AG20443 (cell line): ENCODE measurements around the gene ERVMER34-1.

ENCODE experiments used
- DNase-seq: peaks from one replicate; pipeline ENCODE4 v3.0.0; 2012; ENCODE audit warnings: low spot score, mixed read lengths

The ERVMER34-1 gene, protein sequence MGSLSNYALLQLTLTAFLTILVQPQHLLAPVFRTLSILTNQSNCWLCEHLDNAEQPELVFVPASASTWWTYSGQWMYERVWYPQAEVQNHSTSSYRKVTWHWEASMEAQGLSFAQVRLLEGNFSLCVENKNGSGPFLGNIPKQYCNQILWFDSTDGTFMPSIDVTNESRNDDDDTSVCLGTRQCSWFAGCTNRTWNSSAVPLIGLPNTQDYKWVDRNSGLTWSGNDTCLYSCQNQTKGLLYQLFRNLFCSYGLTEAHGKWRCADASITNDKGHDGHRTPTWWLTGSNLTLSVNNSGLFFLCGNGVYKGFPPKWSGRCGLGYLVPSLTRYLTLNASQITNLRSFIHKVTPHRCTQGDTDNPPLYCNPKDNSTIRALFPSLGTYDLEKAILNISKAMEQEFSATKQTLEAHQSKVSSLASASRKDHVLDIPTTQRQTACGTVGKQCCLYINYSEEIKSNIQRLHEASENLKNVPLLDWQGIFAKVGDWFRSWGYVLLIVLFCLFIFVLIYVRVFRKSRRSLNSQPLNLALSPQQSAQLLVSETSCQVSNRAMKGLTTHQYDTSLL

DNA sequence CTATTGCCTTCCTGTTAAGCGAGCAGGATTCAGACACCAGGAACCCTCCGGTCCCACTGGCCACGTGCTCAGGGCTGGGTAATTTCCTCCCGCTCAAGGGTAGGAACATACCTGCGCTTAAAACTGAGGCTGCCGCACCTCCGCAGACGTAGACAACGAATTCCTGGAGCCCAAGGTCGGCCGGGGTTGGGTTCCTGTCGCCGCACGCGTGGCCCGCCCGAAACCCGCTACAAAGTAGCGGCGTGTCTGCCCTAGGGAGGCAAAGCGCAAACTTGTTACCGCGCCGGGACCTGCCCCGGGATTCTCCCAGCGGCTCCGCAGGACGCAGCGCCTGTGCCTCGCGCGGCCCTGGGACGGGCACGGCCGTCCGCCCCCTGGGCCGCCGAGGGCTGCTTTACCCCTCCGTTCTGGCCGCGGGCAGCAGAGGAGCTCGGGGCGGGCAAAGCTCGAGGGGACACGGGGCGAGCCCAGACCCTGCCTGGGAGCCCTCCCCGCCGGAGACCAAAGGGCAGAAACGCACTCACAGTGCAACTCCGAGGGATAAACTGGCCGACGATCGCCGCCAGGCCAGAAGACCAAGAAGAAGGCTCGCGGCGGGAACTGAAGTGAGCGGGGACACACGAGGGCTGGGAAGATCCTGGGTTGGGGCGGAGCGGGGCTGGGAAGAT, at the start of gene ERVMER34-1:
TSS of gene ERVMER34-1 (minus strand) at position 607 of the 668 bp plus-strand sequence. CDS start 5,905 bp downstream, outside the sequence.
- peak; percentile 57 for DNase-seq

DNA sequence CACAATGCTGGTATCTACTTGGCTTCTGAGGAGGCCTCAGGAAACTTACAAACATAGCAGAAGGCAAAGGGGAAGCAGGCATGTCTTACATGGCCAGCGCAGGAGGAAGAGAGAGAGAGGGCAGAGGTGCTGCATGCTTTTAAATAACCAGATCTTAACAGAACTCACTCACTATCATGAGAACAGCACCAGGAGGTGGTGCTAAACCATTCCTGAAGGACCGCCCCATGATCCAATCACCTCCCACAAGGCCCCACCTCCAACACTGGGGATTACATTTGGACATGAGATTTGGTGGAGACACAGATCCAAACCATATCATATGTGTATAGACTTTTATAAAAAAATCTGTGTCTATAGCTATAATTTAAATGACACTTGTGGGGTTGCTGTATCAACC, 48.6 kb upstream of the ERVMER34-1 start:
- no peak for DNase-seq

DNA sequence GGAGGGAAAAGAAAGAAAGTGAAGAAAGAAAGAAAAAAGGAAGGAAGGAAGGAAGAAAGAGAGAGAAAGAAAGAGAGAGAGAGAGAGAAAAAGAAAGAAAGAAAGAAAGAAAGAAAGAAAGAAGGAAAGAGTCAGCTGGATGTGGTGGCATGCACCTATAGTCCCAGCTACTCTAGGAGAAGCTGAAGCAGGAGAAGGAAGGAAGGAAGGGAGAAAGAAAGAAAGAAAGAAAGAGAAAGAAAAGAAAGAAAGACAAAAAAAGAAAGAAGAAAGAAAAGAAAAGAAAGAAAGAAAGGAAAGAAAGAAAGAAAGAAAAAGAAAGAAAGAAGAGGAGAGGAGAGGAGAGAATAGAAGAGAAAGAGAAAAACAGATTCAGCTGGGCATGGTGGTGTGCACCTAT, 44.3 kb upstream of the ERVMER34-1 start:
- DNase-seq: no peak

DNA sequence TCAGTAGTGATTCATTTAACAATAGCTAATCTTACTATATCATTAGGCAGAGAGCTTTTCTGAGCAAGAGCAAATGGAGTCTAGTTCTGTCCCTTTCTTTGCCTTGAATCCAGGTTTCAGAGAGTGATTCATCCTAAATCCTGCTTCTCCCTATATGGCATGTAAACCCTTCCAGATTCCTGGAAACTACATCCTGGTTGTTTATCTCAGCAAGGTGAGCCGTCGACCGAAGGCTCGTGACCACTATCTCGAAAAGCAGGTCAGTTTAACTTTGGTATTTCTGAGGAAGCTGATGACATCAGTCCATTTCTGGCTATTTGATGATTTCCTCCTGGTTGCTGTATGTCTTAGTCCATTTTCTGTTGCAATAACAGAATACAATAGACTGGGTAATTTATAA, 40.7 kb upstream of the ERVMER34-1 start:
- no peak for DNase-seq

DNA sequence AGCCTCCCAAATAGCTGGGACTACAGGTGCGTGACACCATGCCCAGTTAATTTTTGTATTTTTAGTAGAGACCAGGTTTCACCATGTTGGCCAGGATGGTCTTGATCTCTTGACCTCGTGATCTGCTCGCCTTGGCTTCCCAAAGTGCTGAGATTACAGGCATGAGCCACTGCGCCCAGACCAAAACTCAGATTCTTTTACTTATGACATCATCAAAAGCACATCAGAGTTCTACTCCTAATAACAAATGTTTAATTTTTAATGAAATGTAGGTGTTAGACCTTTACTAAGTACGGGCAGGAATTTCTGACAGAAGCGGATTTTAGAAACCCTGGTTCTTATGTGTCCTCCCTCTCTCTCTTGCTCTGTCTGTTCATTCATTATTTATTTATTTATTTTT, 38.5 kb upstream of the ERVMER34-1 start:
- DNase-seq: no peak

DNA sequence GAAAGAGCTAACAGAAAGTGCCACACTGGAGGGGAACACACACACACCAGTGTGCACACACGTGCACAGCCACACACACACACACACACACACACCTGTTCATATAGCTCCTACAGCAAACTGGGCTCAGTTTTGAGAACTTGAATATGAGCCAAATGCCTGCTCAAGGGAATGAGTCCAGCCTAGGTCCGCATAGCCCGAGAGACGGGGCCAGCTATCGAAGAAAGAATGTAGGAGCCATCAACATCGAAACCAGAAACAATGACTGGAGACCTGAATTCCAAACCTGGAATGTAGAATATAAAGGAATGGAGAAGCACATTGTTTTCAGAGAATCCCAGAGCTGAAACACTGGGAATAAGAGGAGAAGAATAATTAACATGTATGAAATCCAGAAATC, 37.6 kb upstream of the ERVMER34-1 start:
- DNase-seq: no peak

DNA sequence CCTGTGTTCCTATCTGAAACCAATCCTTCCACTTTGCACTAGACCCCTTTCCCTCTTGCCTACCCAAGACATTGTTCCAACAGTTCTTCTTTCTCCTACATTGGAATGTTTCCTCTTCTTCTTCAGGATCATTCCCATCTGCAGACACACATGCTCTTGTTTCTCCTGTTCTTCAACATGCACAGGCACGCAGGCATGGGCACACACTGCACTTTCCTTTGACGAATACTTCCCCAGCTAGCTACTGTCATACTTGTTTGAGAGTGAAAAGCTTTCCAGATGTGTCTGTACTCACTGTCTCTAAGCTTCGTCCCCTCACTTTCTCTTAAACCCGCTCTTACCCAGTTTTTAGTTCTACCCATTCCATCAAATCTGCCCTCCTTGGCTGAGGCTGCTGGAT, 31.8 kb upstream of the ERVMER34-1 start:
- DNase-seq: no peak

DNA sequence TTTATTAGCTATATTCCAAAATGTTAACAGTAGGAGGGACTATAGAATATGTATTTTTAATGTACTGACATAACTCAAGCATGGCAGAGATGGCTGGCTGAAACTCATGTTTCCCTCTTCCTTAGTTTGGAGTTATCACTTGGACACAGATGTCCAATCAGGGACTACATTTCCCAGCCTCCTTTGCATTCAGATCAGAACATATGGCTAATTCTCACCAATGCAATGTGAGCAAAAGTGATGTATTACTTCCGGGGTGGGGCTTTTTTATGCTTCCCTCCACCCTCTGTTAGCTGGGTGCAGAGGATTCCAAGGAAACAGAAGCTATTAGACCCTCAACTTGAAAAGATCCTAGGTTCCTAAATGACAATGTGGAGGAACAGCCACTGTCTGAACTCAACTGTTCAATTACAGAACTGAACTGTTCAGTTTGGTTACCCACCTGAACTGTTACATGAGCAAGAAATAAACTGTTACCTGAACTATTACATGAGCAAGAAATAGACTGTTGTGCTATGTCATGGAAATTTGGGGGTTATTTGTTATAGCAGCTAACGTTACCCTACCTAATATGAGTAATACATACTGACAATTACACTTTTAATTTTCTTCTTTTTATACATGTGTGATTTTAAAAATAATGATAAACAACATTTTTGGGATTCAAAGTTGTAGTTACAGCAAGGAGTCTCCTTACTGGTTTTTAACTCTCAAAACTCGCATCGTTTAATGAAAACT, 29.6 kb upstream of the ERVMER34-1 start:
- DNase-seq: no peak

DNA sequence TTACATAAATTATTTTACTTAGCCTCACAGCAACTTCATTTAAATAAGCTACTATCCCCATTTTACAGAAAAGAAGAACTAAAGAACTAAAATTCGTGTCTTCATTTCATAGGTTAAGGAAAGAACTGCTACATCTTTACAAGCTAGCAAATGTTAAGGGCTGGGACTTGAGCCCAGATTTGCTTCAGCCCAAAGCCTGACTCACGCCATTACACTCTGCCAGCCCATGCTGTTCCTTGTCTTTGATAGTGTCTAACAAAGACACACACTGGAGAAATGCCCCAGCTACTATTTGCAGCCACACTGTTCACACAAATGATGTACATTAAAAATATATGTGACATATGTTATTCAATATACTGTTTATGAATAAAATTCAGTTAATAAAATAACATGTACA, 29.0 kb upstream of the ERVMER34-1 start:
- peak; percentile 87 for DNase-seq

DNA sequence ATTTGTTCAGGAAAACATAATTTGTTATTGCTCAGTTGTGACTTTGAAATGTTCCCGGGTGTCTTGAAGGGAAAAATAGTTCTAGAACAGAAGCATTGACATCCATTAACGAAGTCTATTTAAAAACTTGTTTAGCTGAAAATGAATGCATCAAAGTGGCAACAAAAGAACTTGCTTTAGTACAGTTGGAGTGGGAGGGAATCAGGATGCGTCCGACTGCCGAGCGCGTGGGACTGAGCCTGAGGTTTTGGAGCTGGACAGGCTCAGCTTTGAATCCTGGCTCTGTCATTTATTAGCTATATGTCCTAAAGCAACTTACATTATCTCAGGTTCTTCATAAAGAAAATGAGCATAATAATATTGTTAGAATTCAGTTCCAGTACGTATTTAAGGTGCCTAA, 9.0 kb upstream of the ERVMER34-1 start:
- no peak for DNase-seq

DNA sequence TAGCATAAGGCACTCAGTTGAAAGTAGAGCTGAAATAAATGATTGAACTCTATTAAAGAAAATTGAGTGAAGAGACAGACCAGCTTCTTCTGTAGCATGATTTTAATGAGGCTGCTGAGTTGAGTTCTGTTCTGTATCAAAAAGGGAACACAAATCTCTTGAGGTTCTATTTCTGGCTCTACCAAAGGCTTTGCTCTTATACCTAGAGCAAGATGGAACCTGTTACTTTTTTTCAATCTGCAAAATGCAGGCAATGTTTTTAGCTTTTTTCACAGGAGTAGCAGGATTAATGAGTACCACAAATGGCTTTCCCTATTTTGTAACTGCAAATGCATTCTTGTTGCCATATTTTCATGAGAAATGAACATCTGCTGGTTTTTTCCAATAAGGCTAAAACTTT, 4.2 kb upstream of the ERVMER34-1 start:
- DNase-seq: no peak

DNA sequence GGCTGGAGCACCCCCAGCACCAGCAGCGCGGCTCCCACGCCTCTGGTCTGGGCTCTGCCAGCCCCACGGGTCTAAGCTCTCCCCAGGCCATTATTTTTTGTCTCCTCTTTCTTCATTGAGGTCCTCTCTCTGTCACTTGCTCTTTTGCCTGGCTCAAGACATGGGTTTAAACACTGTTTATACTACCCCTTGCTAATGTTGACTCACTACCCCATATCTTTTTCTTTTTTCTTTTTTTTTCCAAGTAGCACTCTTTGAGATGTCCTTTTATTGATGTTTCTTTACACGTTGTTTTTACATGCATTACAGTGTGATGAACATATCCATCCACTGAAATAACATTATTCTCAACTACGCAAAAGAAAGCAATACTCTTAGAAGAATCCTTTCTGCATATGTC, 1.7 kb upstream of the ERVMER34-1 start:
- DNase-seq: no peak

DNA sequence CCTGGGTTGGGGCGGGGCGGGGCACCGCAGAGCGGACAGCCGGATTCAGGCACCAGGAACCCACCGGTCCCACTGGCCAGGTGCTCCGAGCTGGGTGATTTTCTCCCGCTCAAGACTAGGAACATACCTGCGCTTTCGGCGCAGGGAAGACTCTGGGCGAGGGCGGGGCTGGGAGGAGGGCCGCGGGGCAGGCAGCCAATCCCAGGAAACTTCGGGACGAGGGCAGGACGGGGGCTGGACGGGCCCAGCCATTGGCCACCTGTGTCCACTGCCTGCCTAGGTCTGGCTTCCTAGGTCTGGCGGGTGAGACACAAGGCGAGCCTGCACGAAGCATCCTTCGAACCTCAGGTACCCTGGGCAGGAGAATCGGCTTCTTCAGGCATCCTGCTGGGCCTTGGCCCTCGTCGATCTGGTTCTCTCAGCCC, 274 bp upstream of the ERVMER34-1 start:
- DNase-seq: peak; percentile 64

DNA sequence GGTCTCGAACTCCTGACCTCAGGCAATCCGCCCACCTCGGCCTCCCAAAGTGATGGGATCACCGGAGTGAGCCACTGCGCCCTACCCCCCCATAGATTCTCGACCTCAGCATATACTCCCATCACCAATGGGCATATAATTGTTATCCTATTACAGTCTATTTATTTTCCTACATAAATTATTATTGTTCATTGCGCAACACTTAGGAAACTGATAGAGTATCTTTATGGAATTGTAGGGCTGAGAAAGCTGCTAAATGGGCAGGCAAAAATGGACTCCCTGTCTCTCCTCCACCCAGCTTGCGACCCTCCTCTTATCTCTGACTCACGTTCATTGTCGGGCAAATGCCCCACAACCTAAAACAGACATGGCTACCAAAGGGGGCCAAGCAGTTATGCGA, 1.0 kb downstream of the ERVMER34-1 start:
- DNase-seq: no peak

DNA sequence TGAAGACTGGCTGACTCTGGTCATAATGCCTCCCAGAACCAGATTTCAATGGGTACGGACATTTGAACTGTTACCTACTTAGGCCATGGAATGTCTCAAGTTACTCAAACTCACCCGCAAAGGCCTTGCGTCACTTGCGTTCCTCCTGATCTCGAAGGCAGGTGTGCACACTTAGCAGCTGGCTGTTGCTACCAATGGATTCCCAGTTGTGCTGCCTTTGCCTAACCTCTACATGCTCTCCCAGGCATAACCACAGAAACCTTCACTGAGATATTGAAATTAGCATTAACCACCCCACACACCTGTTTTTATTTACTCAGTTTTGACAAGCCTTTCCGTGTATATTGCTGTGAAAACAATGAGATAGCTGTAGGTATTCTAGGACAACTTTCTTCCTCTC, 2.8 kb downstream of the ERVMER34-1 start:
- DNase-seq: no peak

DNA sequence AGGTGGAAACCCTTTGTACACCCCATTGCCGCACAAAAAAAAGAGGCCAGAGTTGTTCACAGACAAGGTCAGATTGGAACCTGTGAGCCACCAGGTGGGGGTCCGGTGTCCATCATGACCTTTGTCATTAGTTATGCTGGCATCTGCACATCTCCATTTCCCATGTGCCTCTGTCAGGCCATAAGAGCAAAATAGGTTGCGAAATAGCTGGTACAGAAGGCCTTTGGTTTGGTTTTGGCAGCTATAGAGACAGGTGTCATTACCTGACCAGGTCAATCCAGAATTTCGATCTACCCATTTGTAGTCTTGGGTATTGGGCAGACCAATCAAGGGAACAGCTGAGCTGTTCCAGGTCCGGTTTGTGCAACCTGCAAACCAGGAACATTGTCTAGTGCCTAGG, 6.6 kb downstream of the ERVMER34-1 start:
- no peak for DNase-seq

DNA sequence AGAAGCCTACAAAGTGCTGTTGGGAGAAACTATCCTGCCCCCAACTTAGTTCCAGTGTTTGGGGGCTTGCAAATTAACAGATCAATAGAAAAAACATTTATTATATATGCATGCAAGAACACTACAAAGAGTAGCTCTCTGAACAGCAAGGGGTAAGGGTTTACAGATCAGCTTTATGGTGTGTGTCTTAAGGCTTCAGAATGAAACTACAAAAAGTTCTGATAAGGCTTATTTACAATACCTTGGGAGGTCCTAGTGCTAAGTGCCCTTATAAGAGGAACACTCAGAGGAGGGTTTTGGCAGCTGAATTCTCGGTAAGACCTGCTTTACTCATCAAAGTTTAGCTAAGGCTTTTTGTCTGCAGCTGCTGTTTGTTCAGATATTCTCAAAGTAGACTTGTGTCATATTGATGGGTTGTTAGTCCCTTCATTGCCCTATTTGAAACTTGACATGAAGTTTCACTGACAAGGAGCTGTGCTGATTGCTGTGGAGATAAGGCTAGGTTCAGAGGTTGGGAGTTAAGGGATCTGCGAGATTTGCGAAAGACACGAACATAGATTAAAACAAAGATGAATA, 7.7 kb downstream of the ERVMER34-1 start:
- DNase-seq: no peak

DNA sequence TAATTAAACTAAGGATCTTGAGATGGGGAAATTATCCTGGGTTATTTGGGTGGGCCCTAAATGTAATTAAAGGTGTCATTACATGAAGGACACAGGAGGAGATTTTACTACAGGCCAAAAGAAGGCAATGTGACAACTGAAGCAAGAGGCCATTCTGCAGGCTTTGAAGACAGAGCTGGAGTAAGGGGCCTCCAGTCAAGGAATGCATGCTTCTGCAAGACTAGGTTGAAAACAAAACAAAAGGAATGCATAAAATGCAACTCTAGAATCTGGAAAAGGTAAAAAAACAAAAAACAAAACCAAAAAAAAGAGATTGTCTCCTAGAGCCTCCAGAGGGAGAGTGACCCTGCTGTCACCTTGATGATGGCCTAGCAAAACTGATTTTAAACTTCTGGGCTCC, 21.6 kb downstream of the ERVMER34-1 start:
- DNase-seq: no peak

DNA sequence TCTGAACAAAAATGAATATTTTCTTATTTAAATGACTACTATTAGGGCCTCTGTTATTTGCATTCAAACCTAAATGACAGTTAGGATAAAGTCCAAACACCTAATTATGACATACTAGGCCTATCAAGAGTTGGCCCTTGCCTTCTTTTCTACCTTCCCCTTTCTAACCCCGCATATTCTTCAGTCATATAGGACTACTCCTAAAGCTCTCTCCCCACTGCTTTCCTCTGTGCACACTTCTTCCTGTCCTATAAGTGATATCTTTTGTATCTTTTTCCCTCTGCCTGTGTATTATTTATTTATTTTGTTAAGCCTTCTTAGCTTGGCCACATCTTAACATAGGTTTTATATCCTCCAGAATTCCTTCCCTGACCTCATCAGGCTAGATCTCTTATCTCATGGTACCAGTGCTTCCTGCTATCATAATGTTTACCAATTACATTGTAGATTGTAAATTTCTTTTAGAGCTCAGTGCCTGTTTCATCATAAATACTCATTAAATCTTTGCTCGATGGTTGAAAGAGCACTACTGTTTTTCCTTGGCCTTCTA, 22.5 kb downstream of the ERVMER34-1 start:
- DNase-seq: no peak

DNA sequence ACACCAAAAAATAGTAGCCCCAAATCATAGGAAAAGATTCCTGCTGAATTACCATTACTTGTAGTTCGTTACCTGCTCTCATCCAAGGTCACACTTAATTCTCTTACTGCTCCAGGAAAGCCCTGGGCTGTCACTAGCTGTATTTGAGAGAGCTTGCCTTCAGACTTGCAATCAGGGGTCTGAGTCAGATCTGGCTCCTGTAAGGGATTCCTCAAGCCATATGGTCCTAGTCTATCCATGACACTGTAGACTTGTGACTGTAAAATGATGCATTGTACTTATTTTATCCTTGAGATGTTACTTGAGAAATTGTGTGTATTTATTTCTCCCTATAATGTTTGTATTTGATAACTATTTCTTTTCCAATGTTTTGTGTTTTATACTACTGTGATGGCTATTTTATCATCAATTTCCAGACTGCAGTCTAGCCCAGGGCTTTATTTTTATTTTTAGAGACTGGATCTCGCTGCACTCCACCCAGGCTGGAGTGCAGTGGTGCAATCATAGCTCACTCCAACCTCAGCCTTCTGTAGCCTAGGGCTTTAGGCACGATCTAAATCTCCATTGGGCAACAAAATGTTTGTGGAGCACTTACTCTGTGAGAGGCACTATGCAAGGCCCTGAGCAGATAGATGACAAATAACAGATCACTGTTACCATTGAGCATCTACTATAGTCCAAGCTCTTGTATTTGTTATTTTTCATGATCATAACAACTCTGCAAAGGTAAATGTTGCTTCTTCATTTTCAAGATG, 24.2 kb downstream of the ERVMER34-1 start:
- no peak for DNase-seq
